OCI-LY3 (cell line): ENCODE results near the gene TSPEAR.

ENCODE experiments used
- H2AFZ ChIP-seq: fragments of 200-600, 300-600 bp; shearing (Covaris generic); 2 replicates; pipeline ENCODE4 v1.6.0; 2014; ENCODE audit warnings: antibody characterized with exemption, low read depth, low read length
- H3K27ac ChIP-seq: fragments of 200-600, 300-600 bp; sonication (generic); 2 replicates; pipeline ENCODE4 v1.5.1; 2014; ENCODE audit warnings: mild to moderate bottlenecking, low read length, moderate library complexity, mixed read lengths
- H3K27me3 ChIP-seq: fragments of 200-600, 300-600 bp; sonication (generic); 2 replicates; pipeline ENCODE4 v1.6.1; 2014; ENCODE audit warnings: low read depth, low read length, mixed read lengths
- H3K36me3 ChIP-seq: fragments of 200-600, 300-600 bp; sonication (generic); replicated peaks from 2 replicates; pipeline ENCODE3; 2014; ENCODE audit warnings: low read depth, low read length, mixed read lengths
- H3K4me1 ChIP-seq: fragments of 300-600, 200-600 bp; sonication (generic); 2 replicates; pipeline ENCODE4 v1.6.1; 2014; ENCODE audit warnings: low read length, mixed read lengths
- H3K4me2 ChIP-seq: fragments of 200-600, 300-600 bp; sonication (generic); 2 replicates; pipeline ENCODE4 v1.6.1; 2014; ENCODE audit warnings: low read length, mixed read lengths
- H3K4me3 ChIP-seq: fragments of 300-600, 200-600 bp; sonication (generic); 2 replicates; pipeline ENCODE4 v1.5.1; 2014; ENCODE audit warnings: antibody characterized with exemption, mild to moderate bottlenecking, low read length, moderate library complexity
- H3K79me2 ChIP-seq: fragments of 300-600, 200-600 bp; shearing (Covaris generic); 2 replicates; pipeline ENCODE4 v1.6.1; 2014; ENCODE audit warnings: mild to moderate bottlenecking, low read length, mixed read lengths
- H3K9ac ChIP-seq: fragments of 300-600, 200-600 bp; shearing (Covaris generic); 2 replicates; pipeline ENCODE4 v1.6.0; 2014; ENCODE audit warnings: mild to moderate bottlenecking, low read length, moderate library complexity
- H3K9me3 ChIP-seq: fragments of 200-600, 300-600 bp; shearing (Covaris generic); 2 replicates; pipeline ENCODE4 v1.6.1; 2014; ENCODE audit warnings: low read length, mixed read lengths; ENCODE audit not compliant: insufficient read depth
- H4K20me1 ChIP-seq: fragments of 200-600, 300-600 bp; sonication (generic); 2 replicates; pipeline ENCODE4 v1.6.1; 2016; ENCODE audit warnings: low read length, mixed read lengths; ENCODE audit not compliant: insufficient read depth
- EZH2phosphoT487 ChIP-seq: fragments of 200-600 bp; shearing (Covaris generic); IDR thresholded peaks from 2 replicates; pipeline ENCODE4 v1.6.1; 2018; ENCODE audit warnings: antibody characterized with exemption, mixed run types, low read depth
- TF ChIP-seq, protein P1 (sequence below): fragments of 200-600, 300-600 bp; sonication (generic); IDR thresholded peaks from 2 replicates; pipeline ENCODE4 v1.5.1; 2014; ENCODE audit warnings: antibody characterized with exemption, low read length, low read depth

The TSPEAR gene

DNA sequence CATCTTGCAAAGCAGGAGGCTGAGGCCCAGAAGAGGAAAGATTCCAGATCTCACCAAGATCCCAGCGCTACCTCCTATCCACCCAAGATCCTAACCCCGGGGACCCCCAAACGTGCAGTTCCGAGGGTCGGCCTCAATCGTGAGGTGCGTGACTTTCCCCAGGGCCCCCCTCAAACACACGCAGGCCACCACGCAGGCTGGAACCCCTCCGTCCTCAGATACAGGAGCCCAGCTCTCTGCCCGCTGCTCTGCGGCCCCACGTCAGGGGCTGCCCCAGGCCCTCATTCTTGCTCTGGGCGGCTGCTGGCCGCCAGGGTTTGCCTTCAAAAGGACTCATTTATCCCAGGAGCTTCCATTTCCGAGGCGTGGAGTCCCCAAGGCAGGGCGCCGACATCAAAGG lies 211.3 kb downstream of the TSPEAR start:
- Histone ChIP-seq H3K27ac (no peak overlapping the region), H3K79me2 (no peaks in the 10 kb centered on the region), H3K4me1 (no peaks in the 10 kb centered on the region), H3K4me3 (no peak overlapping the region), H4K20me1 (no peaks in the 10 kb centered on the region), H3K9me3 (no peaks in the 10 kb centered on the region), H3K36me3 (no peaks in the 10 kb centered on the region), H3K27me3 (peaks cover 3% of the 10 kb centered on the region; the same call in 1 of the 2 replicates), H3K9ac (no peak overlapping the region), H2AFZ (no peak overlapping the region), H3K4me2 (no peak overlapping the region)
- no peak for TF ChIP-seq EZH2phosphoT487
- TF ChIP-seq, protein P1, sequence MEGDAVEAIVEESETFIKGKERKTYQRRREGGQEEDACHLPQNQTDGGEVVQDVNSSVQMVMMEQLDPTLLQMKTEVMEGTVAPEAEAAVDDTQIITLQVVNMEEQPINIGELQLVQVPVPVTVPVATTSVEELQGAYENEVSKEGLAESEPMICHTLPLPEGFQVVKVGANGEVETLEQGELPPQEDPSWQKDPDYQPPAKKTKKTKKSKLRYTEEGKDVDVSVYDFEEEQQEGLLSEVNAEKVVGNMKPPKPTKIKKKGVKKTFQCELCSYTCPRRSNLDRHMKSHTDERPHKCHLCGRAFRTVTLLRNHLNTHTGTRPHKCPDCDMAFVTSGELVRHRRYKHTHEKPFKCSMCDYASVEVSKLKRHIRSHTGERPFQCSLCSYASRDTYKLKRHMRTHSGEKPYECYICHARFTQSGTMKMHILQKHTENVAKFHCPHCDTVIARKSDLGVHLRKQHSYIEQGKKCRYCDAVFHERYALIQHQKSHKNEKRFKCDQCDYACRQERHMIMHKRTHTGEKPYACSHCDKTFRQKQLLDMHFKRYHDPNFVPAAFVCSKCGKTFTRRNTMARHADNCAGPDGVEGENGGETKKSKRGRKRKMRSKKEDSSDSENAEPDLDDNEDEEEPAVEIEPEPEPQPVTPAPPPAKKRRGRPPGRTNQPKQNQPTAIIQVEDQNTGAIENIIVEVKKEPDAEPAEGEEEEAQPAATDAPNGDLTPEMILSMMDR: no peak

DNA sequence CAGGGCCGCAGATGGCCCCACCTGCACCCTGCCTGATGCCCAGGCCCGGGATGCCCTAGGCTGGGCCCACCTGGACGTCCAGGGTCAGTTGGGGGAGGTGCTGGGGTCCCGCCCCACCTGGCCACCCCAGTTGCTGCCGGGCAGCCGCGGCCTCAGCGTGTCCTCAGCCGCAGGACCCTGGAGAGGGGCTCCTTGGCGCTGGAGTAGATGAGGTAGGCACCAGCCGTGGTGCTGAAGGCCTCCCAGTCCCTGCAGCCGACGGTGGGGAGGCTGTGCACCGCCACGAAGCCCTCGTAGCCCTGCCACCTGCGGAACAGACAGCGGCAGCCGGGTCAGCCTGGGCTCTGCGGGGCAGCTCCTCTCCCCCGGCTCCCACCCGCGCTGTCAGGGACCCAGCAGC lies 211.7 kb downstream of the TSPEAR start:
- H3K9me3 ChIP-seq: no peaks in the 10 kb centered on the region
- H3K36me3 ChIP-seq: no peaks in the 10 kb centered on the region
- no peak overlapping the region for H3K27ac ChIP-seq
- no peaks in the 10 kb centered on the region for H4K20me1 ChIP-seq
- no peak overlapping the region for H3K9ac ChIP-seq
- H3K4me2 ChIP-seq: no peak overlapping the region
- TF ChIP-seq, protein P1: no peak
- TF ChIP-seq EZH2phosphoT487: no peak
- no peaks in the 10 kb centered on the region for H3K79me2 ChIP-seq
- no peak overlapping the region for H2AFZ ChIP-seq
- H3K4me1 ChIP-seq: no peaks in the 10 kb centered on the region
- peaks cover 3% of the 10 kb centered on the region; the same call in 1 of the 2 replicates for H3K27me3 ChIP-seq
- H3K4me3 ChIP-seq: no peak overlapping the region

DNA sequence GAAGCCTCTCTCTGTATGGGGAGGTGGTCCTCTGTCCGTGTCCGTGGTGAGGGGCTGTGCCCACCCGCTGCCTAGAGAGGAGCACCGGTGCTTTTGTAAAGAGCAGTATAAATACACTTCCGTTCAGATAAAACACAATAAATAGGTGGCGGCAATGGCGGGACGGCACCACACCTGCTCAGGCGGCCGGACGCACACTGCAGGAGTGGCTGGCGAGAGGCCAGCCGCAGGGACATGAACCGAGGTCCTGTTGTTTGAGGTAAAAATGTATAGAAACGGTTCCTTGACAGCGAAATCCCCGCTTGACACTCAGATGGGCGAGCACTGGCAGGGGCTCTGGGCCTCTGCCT lies 212.2 kb downstream of the TSPEAR start:
- H3K27me3 ChIP-seq: peaks cover 3% of the 10 kb centered on the region; the same call in 1 of the 2 replicates

DNA sequence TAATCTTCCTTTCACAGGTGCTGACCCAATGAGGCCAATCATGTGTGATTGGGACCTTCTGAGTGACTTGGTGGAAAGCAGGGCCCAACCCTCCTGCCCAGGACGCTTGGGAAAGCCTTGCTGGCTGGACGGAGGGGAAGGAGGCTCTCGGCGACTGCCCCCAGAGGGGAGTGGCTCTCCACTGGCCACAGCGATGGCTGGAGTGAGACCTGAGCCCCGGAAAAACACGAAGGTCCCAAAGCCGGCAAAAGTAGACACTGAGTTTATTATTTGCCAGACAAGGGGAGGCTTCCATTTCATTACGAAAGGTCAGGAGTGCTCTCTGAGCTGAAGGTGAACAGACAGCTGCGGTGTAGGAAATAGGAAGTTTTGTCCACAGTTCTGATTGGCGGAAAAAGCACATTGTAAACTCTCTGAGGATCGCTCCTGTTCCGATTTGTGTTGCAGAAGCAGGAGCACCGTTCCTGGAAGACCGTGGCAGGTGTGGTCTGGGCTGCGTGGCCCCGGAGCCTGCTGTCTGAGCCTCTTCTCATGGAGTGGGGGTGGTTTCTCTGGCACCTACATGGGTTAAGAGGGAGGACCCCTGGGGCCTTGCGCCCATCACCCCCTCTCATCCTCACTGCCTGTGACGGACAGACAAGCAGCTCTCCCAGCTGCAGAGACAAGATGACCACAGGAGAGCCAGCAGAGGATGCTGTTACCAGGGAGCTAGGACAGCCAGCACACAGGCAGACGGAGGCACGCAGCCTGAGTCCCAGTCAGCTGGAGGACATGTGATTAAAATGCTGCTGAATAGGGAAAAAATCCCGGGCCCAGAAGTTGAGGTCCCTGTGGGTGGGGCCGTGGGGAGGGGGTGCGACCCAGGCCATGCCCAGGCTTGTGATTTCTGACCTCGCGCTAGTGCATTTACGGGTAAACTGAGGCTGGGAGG lies 212.8 kb downstream of the TSPEAR start:
- Histone ChIP-seq H2AFZ (no peak overlapping the region), H3K79me2 (no peaks in the 10 kb centered on the region), H3K4me1 (no peaks in the 10 kb centered on the region), H3K27me3 (peaks cover 3% of the 10 kb centered on the region; the same call in 1 of the 2 replicates), H4K20me1 (no peaks in the 10 kb centered on the region), H3K9ac (no peak overlapping the region), H3K27ac (no peak overlapping the region), H3K4me3 (no peak overlapping the region), H3K4me2 (no peak overlapping the region), H3K9me3 (no peaks in the 10 kb centered on the region), H3K36me3 (no peaks in the 10 kb centered on the region)
- no peak for TF ChIP-seq EZH2phosphoT487
- TF ChIP-seq, protein P1: no peak

More for the DNA sequence above, 212.2 kb downstream of the TSPEAR start:
- Histone ChIP-seq H3K36me3 (no peaks in the 10 kb centered on the region), H3K27ac (no peak overlapping the region), H3K4me3 (no peak overlapping the region), H4K20me1 (no peaks in the 10 kb centered on the region), H3K9me3 (no peaks in the 10 kb centered on the region), H3K4me2 (no peak overlapping the region), H3K79me2 (no peaks in the 10 kb centered on the region), H2AFZ (no peak overlapping the region), H3K4me1 (no peaks in the 10 kb centered on the region), H3K9ac (no peak overlapping the region)
- no peak for TF ChIP-seq EZH2phosphoT487
- TF ChIP-seq, protein P1: no peak
